DMS114 treated with DMSO at 0.1 percent for 48 hours (cell line): ENCODE results near the gene SLC5A7.

Source experiments
- DNase-seq: peaks from one replicate; lab custom pipeline; 2025; ENCODE audit not compliant: unreplicated experiment; lab: John Stamatoyannopoulos, UW

SLC5A7 gene

GRCh38 chr2:107986278-107987217 lies at the start of gene SLC5A7:
SLC5A7 (plus strand) TSS chr2:107986524; CDS start chr2:107988156, 1,632 bp downstream.
- DNase-seq, result no peak

GRCh38 chr2:107961395-107961794 lies 24.9 kb upstream of the SLC5A7 start:
- no peak for DNase-seq

- DNase-seq, result no peak
Measured at GRCh38 chr2:107964185-107964584, 22.1 kb upstream of the SLC5A7 start.

GRCh38 chr2:107984707-107985106 lies 1.6 kb upstream of the SLC5A7 start:
- DNase-seq, result no peak

GRCh38 chr2:107988108-107988507 lies 1.8 kb downstream of the SLC5A7 start:
- DNase-seq, result no peak

- no peak for DNase-seq
Measured at GRCh38 chr2:107989445-107989844, 3.1 kb downstream of the SLC5A7 start.

GRCh38 chr2:107990718-107991117 lies 4.4 kb downstream of the SLC5A7 start:
- DNase-seq, result no peak

- no peak for DNase-seq
Measured at GRCh38 chr2:107992069-107992468, 5.7 kb downstream of the SLC5A7 start.

GRCh38 chr2:107999158-107999557 lies 12.8 kb downstream of the SLC5A7 start:
- DNase-seq, result no peak

GRCh38 chr2:108010912-108011591 lies 24.7 kb downstream of the SLC5A7 start:
- no peak for DNase-seq

GRCh38 chr2:108013305-108013704 lies 27.0 kb downstream of the SLC5A7 start:
- no peak for DNase-seq

GRCh38 chr2:108022628-108023027 lies 36.3 kb downstream of the SLC5A7 start:
- no peak for DNase-seq

- no peak for DNase-seq
Measured at GRCh38 chr2:108023776-108024175, 37.5 kb downstream of the SLC5A7 start.

GRCh38 chr2:108026092-108026794 lies 39.9 kb downstream of the SLC5A7 start:
- no peak for DNase-seq

GRCh38 chr2:108029496-108029895 lies 43.2 kb downstream of the SLC5A7 start:
- no peak for DNase-seq

GRCh38 chr2:108029912-108030311 lies 43.6 kb downstream of the SLC5A7 start:
- no peak for DNase-seq

- no peak for DNase-seq
Measured at GRCh38 chr2:108031471-108031941, 45.2 kb downstream of the SLC5A7 start.

- DNase-seq, result no peak
Measured at GRCh38 chr2:108034843-108035242, 48.5 kb downstream of the SLC5A7 start.

- no peak for DNase-seq
Measured at GRCh38 chr2:108048752-108049151, 62.4 kb downstream of the SLC5A7 start.

- no peak for DNase-seq
Measured at GRCh38 chr2:108058576-108059137, 72.3 kb downstream of the SLC5A7 start.

GRCh38 chr2:108061439-108062042 lies 75.2 kb downstream of the SLC5A7 start:
- DNase-seq, result no peak
